Vagina (tissue), 2 donors: ENCODE measurements around the gene FES.

Experiments used
- CTCF ChIP-seq, 3 experiments: fragments of 450-650 bp in 2 of 3; fragments of 200-600 bp in 1 of 3; sonication (generic) in 1 of 3; IDR thresholded peaks; one replicate each; pipeline ENCODE4 v1.5.1; 2017 to 2019; ENCODE audit warnings: antibody characterized with exemption in 3 of 3, mild to moderate bottlenecking in 2 of 3, moderate library complexity in 2 of 3
- POLR2A ChIP-seq, 2 donors: fragments of 450-650 bp; IDR thresholded peaks; one replicate each; pipeline ENCODE4 v1.6.1; 2017; ENCODE audit warnings: antibody characterized with exemption in 2 of 2, mild to moderate bottlenecking in 2 of 2, moderate library complexity in 2 of 2

GRCh38 chr15:90840157-90840855 lies 44.0 kb upstream of the FES start:
- TF ChIP-seq CTCF (IDR thresholded peaks at IDR 0.05): no peak
- no peak for TF ChIP-seq POLR2A (IDR thresholded peaks at IDR 0.05)
